ENCODE measurements around the gene OIP5. TPM values are rescaled to one million over a fixed set of nuclear protein-coding genes. Genes with fewer than 3 reads are reported as not detected.
"Not testable (repeated sequence)": the region's sequence is repeated elsewhere in the genome, so short reads cannot be mapped to it uniquely, and the experiment has no call there.

Gene OIP5
- total RNA-seq, 2 donors from 2014 or later, result 0.56 TPM; not detected in 1

GRCh38 chr15:41309226-41309905 lies 23.0 kb downstream of the OIP5 start:
- intact Hi-C loops (cut with DNase I), result no loop called here
- DNase-seq (ENCODE audit: low spot score), result no peak

DNA sequence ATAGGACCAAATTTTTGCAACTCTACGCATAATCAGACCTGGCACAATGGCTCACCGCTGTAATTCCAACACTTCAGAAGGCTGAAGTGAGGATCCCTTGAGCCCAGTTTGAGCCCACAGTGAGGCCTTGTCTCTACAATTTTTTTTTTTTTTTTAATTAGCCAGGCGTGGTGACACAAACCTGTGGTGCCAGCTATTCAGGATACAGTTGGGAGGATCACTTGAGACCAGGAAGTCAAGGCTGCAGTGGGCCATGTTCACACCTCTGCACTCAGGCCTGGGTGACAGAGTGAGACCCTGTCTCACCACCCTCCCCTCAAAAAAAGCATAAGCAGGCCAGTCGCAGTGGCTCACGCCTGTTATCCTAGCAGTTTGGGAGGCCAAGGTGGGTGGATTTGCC lies 24.7 kb downstream of the OIP5 start:
- no peak for DNase-seq (ENCODE audit: low spot score)
- intact Hi-C loops (cut with DNase I), result no loop called here

GRCh38 chr15:41304149-41304770 lies 28.1 kb downstream of the OIP5 start:
- no peak for DNase-seq (ENCODE audit: low spot score)
- intact Hi-C loops (cut with DNase I), result no loop called here

GRCh38 chr15:41301587-41301986 lies 30.8 kb downstream of the OIP5 start:
- intact Hi-C loops (cut with DNase I), result no loop called here
- no peak for DNase-seq (ENCODE audit: low spot score)

- intact Hi-C loops (cut with DNase I); DNase-seq (ENCODE audit: low spot score): not testable (repeated sequence)
Observed at GRCh38 chr15:41301139-41301538, 31.3 kb downstream of the OIP5 start.

- no peak for DNase-seq (ENCODE audit: low spot score)
- intact Hi-C loops (cut with DNase I), result no loop called here
Observed at GRCh38 chr15:41292521-41292920, 39.9 kb downstream of the OIP5 start.

DNA sequence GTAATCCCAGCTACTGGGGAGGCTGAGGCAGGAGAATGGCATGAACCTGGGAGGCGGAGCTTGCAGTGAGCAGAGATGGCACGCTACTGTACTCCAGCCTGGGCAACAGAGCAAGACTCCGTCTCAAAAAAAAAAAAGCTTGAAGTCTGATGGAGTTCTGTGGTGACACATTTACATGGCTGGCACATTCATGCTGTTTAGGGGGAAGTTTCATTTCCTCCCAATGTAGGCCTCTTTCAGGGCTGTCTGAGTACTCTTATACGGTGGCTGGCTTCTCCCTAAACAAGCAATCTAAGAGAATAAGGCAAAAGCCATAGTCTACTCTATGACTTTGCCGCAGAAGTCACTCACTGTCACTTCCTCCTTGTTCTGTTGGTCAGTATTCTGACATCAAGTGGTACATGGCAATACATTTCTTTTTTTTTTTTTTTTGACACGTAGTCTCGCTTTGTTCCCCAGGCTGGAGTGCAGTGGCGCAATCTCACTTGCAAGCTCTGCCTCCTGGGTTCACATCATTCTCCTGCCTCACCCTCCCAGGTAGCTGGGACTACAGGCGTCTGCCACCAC lies 41.2 kb downstream of the OIP5 start:
- no peak for DNase-seq (ENCODE audit: low spot score)
- intact Hi-C loops (cut with DNase I), result no loop called here

GRCh38 chr15:41289953-41290352 lies 42.4 kb downstream of the OIP5 start:
- DNase-seq (ENCODE audit: low spot score), result no peak
- intact Hi-C loops (cut with DNase I), result no loop called here

DNA sequence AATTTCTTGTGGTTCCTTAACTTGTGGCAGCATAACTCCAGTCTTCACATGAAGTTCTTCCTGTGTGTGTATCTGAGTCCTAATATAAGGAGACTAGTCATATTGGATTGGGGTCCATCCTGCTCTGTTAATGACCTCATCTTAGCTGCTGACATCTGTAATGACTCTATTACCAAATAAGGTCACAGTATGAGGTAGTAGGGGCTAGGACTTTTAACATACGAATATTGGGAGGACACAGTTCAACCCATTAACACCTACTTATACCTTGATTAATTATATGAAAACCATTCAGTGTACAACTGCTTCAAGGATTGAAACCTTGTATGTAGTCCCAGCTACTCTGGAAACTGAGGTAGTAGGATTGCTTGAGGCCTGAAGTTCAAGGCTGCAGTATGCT lies 43.9 kb downstream of the OIP5 start:
- intact Hi-C loops (cut with DNase I), result no loop called here
- no peak for DNase-seq (ENCODE audit: low spot score)

DNA sequence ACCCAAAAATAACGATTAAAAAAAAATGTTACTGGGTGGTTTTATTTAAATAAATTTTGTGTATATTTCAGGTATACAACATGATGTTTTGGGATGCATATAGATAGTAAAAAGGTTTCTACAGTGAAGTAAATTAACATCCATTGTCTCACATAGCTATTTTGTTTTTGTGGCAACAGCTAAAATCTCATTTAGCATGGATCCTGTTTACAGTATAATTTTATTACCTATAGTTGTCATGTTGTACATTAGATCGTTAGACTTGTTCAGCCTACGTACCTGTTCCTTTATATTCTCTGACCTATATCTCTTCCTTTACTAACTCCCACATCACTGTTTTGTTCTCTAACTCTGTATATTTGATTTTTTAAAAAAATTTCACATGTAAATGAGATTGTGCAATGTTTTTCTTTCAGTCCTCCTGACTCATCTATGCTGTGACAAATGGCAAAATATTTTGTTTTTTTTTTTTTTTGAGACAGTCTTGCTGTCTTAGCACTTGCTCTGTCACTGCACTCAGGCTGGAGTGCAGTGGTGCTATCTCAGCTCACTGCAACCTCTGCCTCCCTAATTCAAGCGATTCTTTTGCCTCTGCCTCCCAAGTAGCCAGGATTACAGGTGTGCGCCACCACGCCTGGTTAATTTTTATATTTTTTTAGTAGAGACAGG lies 45.6 kb downstream of the OIP5 start:
- DNase-seq (ENCODE audit: low spot score), result no peak
- intact Hi-C loops (cut with DNase I), result no loop called here

- intact Hi-C loops (cut with DNase I), result no loop called here
- DNase-seq (ENCODE audit: low spot score), result no peak
Observed at GRCh38 chr15:41285285-41285684, 47.1 kb downstream of the OIP5 start.

GRCh38 chr15:41284427-41285177 lies 47.8 kb downstream of the OIP5 start:
- no peak for DNase-seq (ENCODE audit: low spot score)
- intact Hi-C loops (cut with DNase I), result no loop called here

DNA sequence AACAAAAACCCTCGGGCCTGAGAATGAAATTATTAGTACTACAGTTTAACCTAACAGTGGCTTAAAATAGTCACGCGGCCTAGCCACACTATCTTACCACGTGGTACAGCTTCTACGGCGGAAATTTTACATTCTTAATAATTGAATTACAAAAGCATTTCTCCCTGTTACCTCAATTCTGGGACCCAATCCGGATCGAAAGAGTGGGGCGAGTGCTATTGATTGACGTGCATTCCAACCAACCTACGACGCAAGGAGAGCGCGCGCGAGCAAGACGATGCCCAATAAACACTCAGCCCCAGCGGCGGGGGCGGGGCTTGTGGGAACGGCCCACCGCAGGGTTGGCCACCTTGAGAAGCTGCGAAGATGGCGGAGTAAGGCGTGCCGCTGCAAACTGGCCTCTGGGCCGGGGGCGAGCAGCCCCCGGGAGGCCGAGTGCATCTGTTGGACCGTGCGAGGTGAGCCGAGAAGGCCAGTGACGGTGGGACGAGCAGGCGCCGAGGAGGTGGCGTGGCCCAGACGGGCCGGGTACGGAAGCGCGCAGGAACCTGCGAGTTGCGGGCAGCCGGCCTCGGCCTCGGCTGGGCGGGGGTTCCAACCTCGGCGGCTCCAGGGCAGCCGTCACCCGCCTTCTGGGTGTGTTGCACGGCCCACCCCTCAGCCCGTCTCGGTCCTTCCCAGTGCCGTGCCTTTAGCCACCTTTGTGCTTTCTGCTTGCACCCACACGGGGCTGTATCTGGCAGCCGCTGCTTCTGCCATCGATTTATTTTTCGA lies 48.6 kb downstream of the OIP5 start:
- intact Hi-C loops (cut with DNase I), result no loop called here
- DNase-seq (ENCODE audit: low spot score), result peak; percentile 99

GRCh38 chr15:41282980-41283652 lies 49.3 kb downstream of the OIP5 start:
- DNase-seq (ENCODE audit: low spot score); intact Hi-C loops (cut with DNase I): not testable (repeated sequence)

DNA sequence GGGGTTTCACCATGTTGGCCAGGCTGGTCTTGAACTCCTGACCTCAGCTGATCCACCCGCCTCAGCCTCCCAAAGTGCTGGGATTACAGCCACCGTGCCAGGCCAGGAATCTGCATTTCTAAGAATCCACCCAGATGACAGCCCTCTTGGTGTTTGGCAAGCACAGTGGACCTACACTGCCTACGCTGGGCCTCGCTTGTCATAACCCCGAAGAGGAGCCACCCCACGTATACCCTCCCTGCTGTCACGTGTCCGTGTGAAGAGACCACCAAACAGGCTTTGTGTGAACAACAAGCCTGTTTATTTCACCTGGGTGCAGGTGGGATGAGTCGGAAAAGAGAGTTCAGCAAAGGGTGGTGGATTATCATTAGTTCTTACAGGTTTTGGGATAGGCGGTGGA lies 50.0 kb downstream of the OIP5 start:
- intact Hi-C loops (cut with DNase I); DNase-seq (ENCODE audit: low spot score): not testable (repeated sequence)

DNA sequence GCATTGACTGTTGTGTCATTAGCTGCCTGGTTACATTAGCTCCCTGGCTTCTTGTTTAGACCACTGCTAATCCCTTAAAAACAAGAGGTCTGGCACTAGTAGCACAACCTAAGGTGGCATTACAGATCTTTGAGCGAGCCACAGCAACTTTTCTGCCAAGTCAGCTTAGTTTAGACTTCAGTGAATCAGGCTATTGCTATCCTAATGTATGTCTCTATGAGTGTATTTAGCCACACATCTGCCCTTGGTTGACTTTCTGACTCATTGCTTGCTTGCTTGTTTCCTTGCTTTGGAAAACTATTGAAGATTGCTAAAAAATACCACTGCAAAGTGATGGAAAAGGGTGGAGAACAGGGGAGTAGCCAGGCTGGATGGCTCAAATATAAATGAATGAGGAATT lies 51.2 kb downstream of the OIP5 start:
- no peak for DNase-seq (ENCODE audit: low spot score)
- intact Hi-C loops (cut with DNase I), result no loop called here

DNA sequence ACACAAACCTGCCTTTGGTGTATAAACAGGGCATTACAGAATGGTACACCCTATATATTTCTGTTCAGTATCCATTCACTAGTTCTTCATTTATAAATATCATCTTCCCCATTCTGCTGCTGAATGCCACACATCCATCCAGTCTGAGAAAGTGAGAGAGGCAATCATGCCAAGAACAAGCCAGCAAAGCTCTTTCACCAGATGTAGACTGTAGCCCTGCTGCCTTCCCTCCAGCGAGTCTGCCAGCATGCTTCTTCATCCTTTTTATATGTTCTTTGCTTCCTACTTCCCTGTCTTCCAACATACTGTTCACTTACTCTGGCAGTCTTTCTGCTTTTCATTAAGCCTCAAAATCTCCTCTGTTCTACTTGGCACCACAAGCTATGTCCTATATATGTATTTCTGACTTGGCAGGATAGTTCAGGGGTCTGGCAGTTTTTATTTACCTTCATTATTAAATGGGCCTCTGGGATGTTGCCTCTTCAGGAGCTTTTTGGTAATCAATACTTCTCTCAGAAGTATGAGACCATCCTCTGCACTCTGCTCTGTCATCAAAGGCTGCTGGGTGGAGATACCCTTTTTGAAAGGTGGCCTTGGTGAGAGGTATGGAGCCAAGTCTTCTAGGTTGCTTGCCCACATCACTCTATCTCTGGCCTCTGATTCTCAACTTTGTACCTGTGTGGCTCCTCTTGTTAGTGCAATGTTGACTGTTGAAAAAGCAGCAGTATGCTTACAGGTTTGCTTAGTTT lies 52.7 kb downstream of the OIP5 start:
- intact Hi-C loops (cut with DNase I), result no loop called here
- no peak for DNase-seq (ENCODE audit: low spot score)

- intact Hi-C loops (cut with DNase I), result no loop called here
- DNase-seq (ENCODE audit: low spot score), result no peak
Observed at GRCh38 chr15:41278319-41278718, 54.1 kb downstream of the OIP5 start.

Data from posterior vena cava (tissue), 2 donors.